ENCODE measurements around the gene SMG6.

Gene SMG6

GRCh38 chr17:2056206-2057174, 247.1 kb downstream of the SMG6 start:
- no peak for DNase-seq

GRCh38 chr17:2055292-2056205, 248.0 kb downstream of the SMG6 start:
- no peak for DNase-seq

- DNase-seq, result peak; percentile 75
Measured at GRCh38 chr17:2054512-2055291, 248.9 kb downstream of the SMG6 start, which contains the start of gene HIC1. HIC1 (plus strand) TSS chr17:2055103; CDS start chr17:2056691, 1,588 bp downstream.

- DNase-seq, result no peak
Measured at GRCh38 chr17:2054262-2054511, 249.4 kb downstream of the SMG6 start.

GRCh38 chr17:2053380-2054261, 250.0 kb downstream of the SMG6 start:
- DNase-seq, result no peak

GRCh38 chr17:2051933-2052559, 251.5 kb downstream of the SMG6 start:
- no peak for DNase-seq

GRCh38 chr17:2051061-2051932, 252.3 kb downstream of the SMG6 start:
- no peak for DNase-seq

- no peak for DNase-seq
Measured at GRCh38 chr17:2050300-2051060, 253.1 kb downstream of the SMG6 start.

- DNase-seq, result peak; percentile 56
Measured at GRCh38 chr17:2049333-2050299, 254.0 kb downstream of the SMG6 start.

GRCh38 chr17:2048805-2049204, 254.8 kb downstream of the SMG6 start:
- no peak for DNase-seq

- no peak for DNase-seq
Measured at GRCh38 chr17:2047590-2047989, 256.0 kb downstream of the SMG6 start.

GRCh38 chr17:2044263-2044894, 259.2 kb downstream of the SMG6 start:
- no peak for DNase-seq

- peak; percentile 48 for DNase-seq
Measured at GRCh38 chr17:2043785-2044184, 259.8 kb downstream of the SMG6 start.

GRCh38 chr17:2042933-2043332, 260.7 kb downstream of the SMG6 start:
- no peak for DNase-seq

GRCh38 chr17:2042390-2042847, 261.2 kb downstream of the SMG6 start:
- DNase-seq, result no peak

GRCh38 chr17:2041561-2042389, 261.8 kb downstream of the SMG6 start, which contains the start of gene OVCA2:
OVCA2 (plus strand) TSS chr17:2042022; CDS start chr17:2042048, 26 bp downstream.
- peak; percentile 88 for DNase-seq
